ENCODE measurements around the gene CCP110.

The CCP110 gene

GRCh38 chr16:19517424-19518089 is 6.2 kb upstream of the CCP110 start:
- no peaks in the 10 kb centered on the region for H3K9me3 ChIP-seq (ENCODE audit: insufficient read depth, low read depth, low read length)
- no peaks in the 10 kb centered on the region for H3K27me3 ChIP-seq (ENCODE audit: insufficient read depth, low read length, poor library complexity, severe bottlenecking)
- no peaks in the 10 kb centered on the region for H3K9me2 ChIP-seq (replicated peaks; ENCODE audit: low read depth, low read length)
- H2AFZ ChIP-seq (ENCODE audit: low read length) = no peak overlapping the region
- peak overlapping the region; percentile 11 for H3K9ac ChIP-seq (ENCODE audit: low read depth, low read length, poor library complexity, severe bottlenecking)
- peak overlapping the region; percentile 45 for H3K4me3 ChIP-seq (ENCODE audit: low read length, poor library complexity, severe bottlenecking)
- peaks cover 12% of the 10 kb centered on the region; the same call in 1 of the 2 replicates for H3K36me3 ChIP-seq (ENCODE audit: insufficient read depth, low read length)
- H3F3A ChIP-seq (ENCODE audit: low read depth) = no peaks in the 10 kb centered on the region
- TF ChIP-seq EZH2phosphoT487 (IDR thresholded peaks at IDR 0.05; ENCODE audit: borderline replicate concordance) (no peak), CTCF (conservative IDR thresholded peaks at IDR 0.05; ENCODE audit: low read length) (no peak)
- H3K4me1 ChIP-seq (ENCODE audit: insufficient read depth, low read length, poor library complexity, severe bottlenecking) = peaks cover 64% of the 10 kb centered on the region
- H3K4me2 ChIP-seq (ENCODE audit: low read depth, low read length, poor library complexity, severe bottlenecking) = peak overlapping the region; percentile 81
- H4K20me1 ChIP-seq (ENCODE audit: insufficient read depth, low read length, poor library complexity, severe bottlenecking) = peaks cover 43% of the 10 kb centered on the region
- H3K79me2 ChIP-seq (ENCODE audit: insufficient read depth, low read length) = peaks cover 73% of the 10 kb centered on the region

- Histone ChIP-seq H3K4me3 (ENCODE audit: low read length, poor library complexity, severe bottlenecking) (peak overlapping the region; percentile 42), H3K4me1 (ENCODE audit: insufficient read depth, low read length, poor library complexity, severe bottlenecking) (peaks cover 64% of the 10 kb centered on the region), H4K20me1 (ENCODE audit: insufficient read depth, low read length, poor library complexity, severe bottlenecking) (peaks cover 43% of the 10 kb centered on the region), H2AFZ (ENCODE audit: low read length) (no peak overlapping the region), H3K4me2 (ENCODE audit: low read depth, low read length, poor library complexity, severe bottlenecking) (peak overlapping the region; percentile 81), H3F3A (ENCODE audit: low read depth) (no peaks in the 10 kb centered on the region), H3K27me3 (ENCODE audit: insufficient read depth, low read length, poor library complexity, severe bottlenecking) (no peaks in the 10 kb centered on the region), H3K9ac (ENCODE audit: low read depth, low read length, poor library complexity, severe bottlenecking) (peak overlapping the region; percentile 26), H3K79me2 (ENCODE audit: insufficient read depth, low read length) (peaks cover 66% of the 10 kb centered on the region), H3K9me2 (replicated peaks; ENCODE audit: low read depth, low read length) (no peaks in the 10 kb centered on the region), H3K36me3 (ENCODE audit: insufficient read depth, low read length) (peaks cover 4% of the 10 kb centered on the region; the same call in 1 of the 2 replicates), H3K9me3 (ENCODE audit: insufficient read depth, low read depth, low read length) (no peaks in the 10 kb centered on the region)
- TF ChIP-seq EZH2phosphoT487 (IDR thresholded peaks at IDR 0.05; ENCODE audit: borderline replicate concordance) (no peak), CTCF (conservative IDR thresholded peaks at IDR 0.05; ENCODE audit: low read length) (no peak)
Observed at GRCh38 chr16:19518388-19518787, 5.4 kb upstream of the CCP110 start.

GRCh38 chr16:19520861-19521331 is 2.8 kb upstream of the CCP110 start:
- Histone ChIP-seq H3K4me3 (ENCODE audit: low read length, poor library complexity, severe bottlenecking) (peak overlapping the region; percentile 96), H3K9me3 (ENCODE audit: insufficient read depth, low read depth, low read length) (no peaks in the 10 kb centered on the region), H3K9ac (ENCODE audit: low read depth, low read length, poor library complexity, severe bottlenecking) (peak overlapping the region; percentile 91), H3F3A (ENCODE audit: low read depth) (no peaks in the 10 kb centered on the region), H3K4me1 (ENCODE audit: insufficient read depth, low read length, poor library complexity, severe bottlenecking) (peaks cover 58% of the 10 kb centered on the region), H2AFZ (ENCODE audit: low read length) (peak overlapping the region; percentile 60), H3K79me2 (ENCODE audit: insufficient read depth, low read length) (peaks cover 78% of the 10 kb centered on the region), H3K9me2 (replicated peaks; ENCODE audit: low read depth, low read length) (no peaks in the 10 kb centered on the region), H4K20me1 (ENCODE audit: insufficient read depth, low read length, poor library complexity, severe bottlenecking) (peaks cover 35% of the 10 kb centered on the region), H3K36me3 (ENCODE audit: insufficient read depth, low read length) (peaks cover 4% of the 10 kb centered on the region; the same call in 1 of the 2 replicates), H3K27me3 (ENCODE audit: insufficient read depth, low read length, poor library complexity, severe bottlenecking) (peaks cover 7% of the 10 kb centered on the region), H3K4me2 (ENCODE audit: low read depth, low read length, poor library complexity, severe bottlenecking) (peak overlapping the region; percentile 81)
- TF ChIP-seq CTCF (conservative IDR thresholded peaks at IDR 0.05; ENCODE audit: low read length) (no peak), EZH2phosphoT487 (IDR thresholded peaks at IDR 0.05; ENCODE audit: borderline replicate concordance) (no peak)

All from Loucy (cell line).